K562 (cell line): ENCODE measurements around the gene MKLN1. TPM values are rescaled to one million over a fixed set of nuclear protein-coding genes. Genes with fewer than 3 reads are reported as not detected.

Source experiments
- BRCA1 ChIP-seq, 2 experiments: fragments of 450-650 bp in 1 of 2; sonication (generic) in 1 of 2; formaldehyde crosslinking in 1 of 2; IDR thresholded peaks; 2 replicates each; pipeline versions ENCODE4 v1.5.0 to v1.6.1; 2017 to 2020; ENCODE audit warnings: mild to moderate bottlenecking in 1 of 2, missing genetic modification reagents in 1 of 2
- BRF1 ChIP-seq: IDR thresholded peaks from 3 replicates; pipeline ENCODE4 v1.6.1; 2011; ENCODE audit warnings: borderline replicate concordance, mild to moderate bottlenecking; ENCODE audit not compliant: insufficient read length; ENCODE audit errors: extremely low read depth
- CBX3 ChIP-seq, 2 experiments: IDR thresholded peaks; 1 replicate in 1 of 2; 2 replicates in 1 of 2; pipeline ENCODE4 v1.6.1; 2012; ENCODE audit warnings: inconsistent platforms in 2 of 2, low read length in 2 of 2, borderline replicate concordance in 1 of 2, control low read depth in 1 of 2
- CREB1 ChIP-seq, 2 experiments: sonication (generic) in 1 of 2; formaldehyde crosslinking in 1 of 2; IDR thresholded peaks; 2 replicates each; pipeline versions ENCODE4 v1.6.1 to v1.8.0; 2012 to 2022; ENCODE audit warnings: inconsistent platforms in 1 of 2, mild to moderate bottlenecking in 1 of 2, missing genetic modification reagents in 1 of 2, moderate library complexity in 1 of 2
- EP400 ChIP-seq: fragments of 450-650 bp; IDR thresholded peaks from 2 replicates; pipeline ENCODE4 v1.6.1; 2017; ENCODE audit warnings: antibody characterized with exemption, mild to moderate bottlenecking, moderate library complexity
- KLF1 ChIP-seq: fragments of 450-650 bp; IDR thresholded peaks from 2 replicates; pipeline ENCODE4 v1.6.1; 2016; ENCODE audit warnings: missing genetic modification characterization, missing compliant biosample characterization
- MLX ChIP-seq, 2 experiments: fragments of 450-650 bp in 1 of 2; sonication (generic) in 1 of 2; formaldehyde crosslinking; conservative IDR thresholded peaks; 2 replicates each; pipeline versions ENCODE4 v1.4.0 to v1.8.1; 2020 to 2022; ENCODE audit warnings: mild to moderate bottlenecking in 1 of 2, missing genetic modification reagents in 1 of 2
- NUFIP1 ChIP-seq: fragments of 450-650 bp; IDR thresholded peaks from 2 replicates; pipeline ENCODE4 v1.6.1; 2018; ENCODE audit not compliant: partially characterized antibody
- SMARCC2 ChIP-seq: fragments of 450-650 bp; IDR thresholded peaks from 2 replicates; pipeline ENCODE4 v1.6.1; 2017; ENCODE audit warnings: antibody characterized with exemption, moderate library complexity, mild to moderate bottlenecking, low read depth
- ZBTB11 ChIP-seq, 3 experiments: fragments of 200-800 bp in 1 of 3; fragments of 250-450 bp in 1 of 3; fragments of 450-650 bp in 1 of 3; sonication (Bioruptor Pico) in 1 of 3; sonication (Bioruptor generic) in 1 of 3; formaldehyde crosslinking in 1 of 3; IDR thresholded peaks; 2 replicates each; pipeline versions ENCODE4 v1.6.1 to v1.8.0; 2016 to 2022; ENCODE audit warnings: mild to moderate bottlenecking in 2 of 3, missing genetic modification characterization in 2 of 3, missing compliant biosample characterization in 1 of 3, moderate library complexity in 1 of 3
- ZNF589 ChIP-seq: fragments of 200-800 bp; sonication (Bioruptor generic); IDR thresholded peaks from 2 replicates; pipeline ENCODE4 v1.6.1; 2016; ENCODE audit warnings: low read depth, missing genetic modification characterization, missing compliant biosample characterization
- polyA plus RNA-seq, 8 experiments: library from polyadenylated mRNA; depleted of rRNA in 4 of 8; stranded (reverse) in 5 of 8; unstranded in 3 of 8; fragments of >200 nt; fragmentation: Nextera tagmentation in 2 of 8; fragmentation: Illumina TruSeq in 1 of 8; extraction: Ambion mirVana in 2 of 8; extraction: Trizol in 1 of 8; gene quantifications; 2 replicates each; pipeline versions ENCODE4 v1.2.1 to v1.2.3, GENCODE V29; 2011 to 2014; ENCODE audit warnings: inconsistent platforms in 1 of 8, missing spikeins in 1 of 8
- total RNA-seq, 7 experiments: library from RNA; depleted of rRNA in 6 of 7; stranded (reverse); fragments of >200 nt in 6 of 7; fragmentation: Illumina TruSeq in 2 of 7; extraction: Trizol in 2 of 7; gene quantifications; 2 replicates each; pipeline versions ENCODE4 v1.2.1 to v1.2.3, GENCODE V29; 2011 to 2021; ENCODE audit warnings: low replicate concordance in 1 of 7
- TF ChIP-seq, protein P1 (sequence below): fragments of 250-450 bp; sonication (Bioruptor Pico); IDR thresholded peaks from 2 replicates; pipeline ENCODE4 v1.5.0; 2021
- TF ChIP-seq, protein P2 (sequence below): sonication (generic); formaldehyde crosslinking; IDR thresholded peaks from 2 replicates; pipeline ENCODE4 v1.8.0; 2023; ENCODE audit warnings: mild to moderate bottlenecking, missing genetic modification reagents
- TF ChIP-seq, protein P3 (sequence below): sonication (generic); formaldehyde crosslinking; IDR thresholded peaks from 2 replicates; pipeline ENCODE4 v1.9.0; 2022; ENCODE audit warnings: mild to moderate bottlenecking, missing genetic modification reagents
- TF ChIP-seq, protein P4 (sequence below): fragments of 450-650 bp; formaldehyde crosslinking; IDR thresholded peaks from 2 replicates; pipeline ENCODE4 v1.4.0; 2020; ENCODE audit warnings: mild to moderate bottlenecking, moderate library complexity

MKLN1 gene
- total and polyA plus RNA-seq, 9 of the 15 experiments (the other 6 are each of a cell fraction or from before 2014, with no cell fraction given), result 18.6 to 80.4 (median 56.0) TPM

DNA sequence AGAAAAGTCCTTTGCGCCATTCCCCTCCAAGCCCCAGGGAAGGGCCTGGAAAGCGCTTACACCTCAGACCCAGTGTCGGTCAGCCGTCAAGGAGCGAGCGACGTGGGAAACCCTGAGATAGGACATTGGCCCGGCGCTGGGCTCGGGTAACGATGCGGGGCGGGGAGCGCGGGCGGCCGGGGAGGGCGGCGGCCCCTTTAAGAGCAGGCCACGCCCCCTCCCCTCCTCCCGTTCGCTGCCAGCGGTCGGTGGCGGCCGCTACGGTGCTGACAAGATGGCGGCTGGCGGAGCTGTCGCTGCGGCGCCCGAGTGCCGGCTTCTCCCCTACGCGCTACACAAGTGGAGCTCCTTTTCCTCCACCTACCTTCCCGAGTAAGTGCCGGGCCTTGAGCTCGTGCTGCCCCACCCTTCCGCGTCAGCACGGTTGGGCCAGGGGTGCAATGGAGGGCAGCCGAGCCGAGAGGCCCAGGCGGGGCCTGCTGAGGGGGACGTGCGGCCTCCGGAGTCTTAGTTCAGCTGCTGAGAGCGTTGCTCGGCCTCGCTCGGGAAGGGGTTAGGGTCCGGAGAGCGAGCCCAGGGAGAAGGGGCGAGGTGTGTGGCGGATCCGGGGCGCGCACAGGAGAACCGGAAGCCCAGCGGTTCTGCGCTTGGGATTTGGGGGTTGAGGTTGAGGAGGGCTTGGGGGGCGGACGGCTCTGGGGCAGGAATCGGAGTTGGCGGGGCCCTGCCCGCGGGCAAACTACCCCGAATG, at the start of gene MKLN1 (continued):
- TF ChIP-seq NUFIP1 (no peak), KLF1 (tag) (no peak), MLX (CRISPR knock-in tag; conservative IDR thresholded peaks at IDR 0.05) (peak in 1 of 2 experiments; percentile 86; a peak in 2 of 4 replicates), ZNF589 (peak; percentile 80), CREB1 (IDR thresholded peaks at IDR 0.05) (peak; percentile 81), CREB1 (CRISPR knock-in tag; IDR thresholded peaks at IDR 0.05) (no peak; the same call in 1 of the 2 replicates), ZBTB11 (CRISPR knock-in tag; IDR thresholded peaks at IDR 0.05) (no peak; a peak in 1 of 6 replicates), BRCA1 (IDR thresholded peaks at IDR 0.05) (no peak), BRCA1 (CRISPR knock-in tag; IDR thresholded peaks at IDR 0.05) (no peak), CBX3 (IDR thresholded peaks at IDR 0.05; ENCODE audit: borderline replicate concordance in 1 of 2, low read length in 2 of 2) (0 out of 3 replicates have a peak, but pooled peaks of 1 of the 2 experiments have one; percentile 50), EP400 (peak; percentile 81), BRF1 (no peak), SMARCC2 (no peak; the same call in 1 of the 2 replicates)
- TF ChIP-seq, protein P1, sequence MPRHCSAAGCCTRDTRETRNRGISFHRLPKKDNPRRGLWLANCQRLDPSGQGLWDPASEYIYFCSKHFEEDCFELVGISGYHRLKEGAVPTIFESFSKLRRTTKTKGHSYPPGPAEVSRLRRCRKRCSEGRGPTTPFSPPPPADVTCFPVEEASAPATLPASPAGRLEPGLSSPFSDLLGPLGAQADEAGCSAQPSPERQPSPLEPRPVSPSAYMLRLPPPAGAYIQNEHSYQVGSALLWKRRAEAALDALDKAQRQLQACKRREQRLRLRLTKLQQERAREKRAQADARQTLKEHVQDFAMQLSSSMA (CRISPR knock-in tag), result peak; percentile 62; the same call in 1 of the 2 replicates
- TF ChIP-seq, protein P2, sequence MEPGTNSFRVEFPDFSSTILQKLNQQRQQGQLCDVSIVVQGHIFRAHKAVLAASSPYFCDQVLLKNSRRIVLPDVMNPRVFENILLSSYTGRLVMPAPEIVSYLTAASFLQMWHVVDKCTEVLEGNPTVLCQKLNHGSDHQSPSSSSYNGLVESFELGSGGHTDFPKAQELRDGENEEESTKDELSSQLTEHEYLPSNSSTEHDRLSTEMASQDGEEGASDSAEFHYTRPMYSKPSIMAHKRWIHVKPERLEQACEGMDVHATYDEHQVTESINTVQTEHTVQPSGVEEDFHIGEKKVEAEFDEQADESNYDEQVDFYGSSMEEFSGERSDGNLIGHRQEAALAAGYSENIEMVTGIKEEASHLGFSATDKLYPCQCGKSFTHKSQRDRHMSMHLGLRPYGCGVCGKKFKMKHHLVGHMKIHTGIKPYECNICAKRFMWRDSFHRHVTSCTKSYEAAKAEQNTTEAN, result peak; percentile 92
- TF ChIP-seq, protein P3, sequence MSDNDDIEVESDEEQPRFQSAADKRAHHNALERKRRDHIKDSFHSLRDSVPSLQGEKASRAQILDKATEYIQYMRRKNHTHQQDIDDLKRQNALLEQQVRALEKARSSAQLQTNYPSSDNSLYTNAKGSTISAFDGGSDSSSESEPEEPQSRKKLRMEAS (CRISPR knock-in tag), result peak; percentile 70; the same call in 1 of the 2 replicates
- TF ChIP-seq, protein P4, sequence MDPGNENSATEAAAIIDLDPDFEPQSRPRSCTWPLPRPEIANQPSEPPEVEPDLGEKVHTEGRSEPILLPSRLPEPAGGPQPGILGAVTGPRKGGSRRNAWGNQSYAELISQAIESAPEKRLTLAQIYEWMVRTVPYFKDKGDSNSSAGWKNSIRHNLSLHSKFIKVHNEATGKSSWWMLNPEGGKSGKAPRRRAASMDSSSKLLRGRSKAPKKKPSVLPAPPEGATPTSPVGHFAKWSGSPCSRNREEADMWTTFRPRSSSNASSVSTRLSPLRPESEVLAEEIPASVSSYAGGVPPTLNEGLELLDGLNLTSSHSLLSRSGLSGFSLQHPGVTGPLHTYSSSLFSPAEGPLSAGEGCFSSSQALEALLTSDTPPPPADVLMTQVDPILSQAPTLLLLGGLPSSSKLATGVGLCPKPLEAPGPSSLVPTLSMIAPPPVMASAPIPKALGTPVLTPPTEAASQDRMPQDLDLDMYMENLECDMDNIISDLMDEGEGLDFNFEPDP (CRISPR knock-in tag), result peak; percentile 70
